DOHH2 (cell line): Measurements from ENCODE around the gene TRIB2.

Experiments used
- H3F3A ChIP-seq: fragments of 200-600 bp; sonication (generic), shearing (Covaris generic); 2 replicates; pipeline ENCODE4 v1.6.0; 2016; ENCODE audit warnings: antibody characterized with exemption, mild to moderate bottlenecking; ENCODE audit not compliant: control insufficient read depth, insufficient read depth
- H3K27ac ChIP-seq: fragments of 200-600 bp; sonication (generic); 2 replicates; pipeline ENCODE4 v1.5.1; 2014; ENCODE audit warnings: low read depth, mild to moderate bottlenecking, low read length, moderate library complexity
- H3K27me3 ChIP-seq: fragments of 200-600 bp; sonication (generic); 2 replicates; pipeline ENCODE4 v1.6.1; 2014; ENCODE audit warnings: mild to moderate bottlenecking, low read length, mixed read lengths; ENCODE audit not compliant: control insufficient read depth
- H3K36me3 ChIP-seq: fragments of 200-600 bp; sonication (generic); 2 replicates; pipeline ENCODE4 v1.6.1; 2014; ENCODE audit warnings: mild to moderate bottlenecking, low read length, moderate library complexity, mixed read lengths; ENCODE audit not compliant: control insufficient read depth
- H3K4me1 ChIP-seq: fragments of 200-600 bp; sonication (generic); 2 replicates; pipeline ENCODE4 v1.6.1; 2014; ENCODE audit warnings: mild to moderate bottlenecking, low read length, mixed read lengths; ENCODE audit not compliant: control insufficient read depth
- H3K4me2 ChIP-seq: fragments of 200-600 bp; sonication (generic); 2 replicates; pipeline ENCODE4 v1.6.0; 2014; ENCODE audit warnings: mild to moderate bottlenecking, low read length, moderate library complexity
- H3K4me3 ChIP-seq: fragments of 200-600 bp; sonication (generic); 2 replicates; pipeline ENCODE4 v1.5.1; 2014; ENCODE audit warnings: mild to moderate bottlenecking, low read length, mixed read lengths
- H3K79me2 ChIP-seq: fragments of 200-600 bp; sonication (generic); 2 replicates; pipeline ENCODE4 v1.6.1; 2014; ENCODE audit warnings: mild to moderate bottlenecking, low read length, mixed read lengths; ENCODE audit not compliant: control insufficient read depth
- H3K9me2 ChIP-seq: fragments of 200-600 bp; sonication (generic); replicated peaks from 2 replicates; pipeline ENCODE4 v1.6.1; 2014; ENCODE audit warnings: mild to moderate bottlenecking, low read length, mixed read lengths; ENCODE audit not compliant: control insufficient read depth
- H3K9me3 ChIP-seq: fragments of 200-600 bp; sonication (generic); 2 replicates; pipeline ENCODE4 v1.6.1; 2014; ENCODE audit warnings: antibody characterized with exemption, low read length, mixed read lengths; ENCODE audit not compliant: control insufficient read depth, insufficient read depth
- H4K20me1 ChIP-seq: fragments of 200-600 bp; sonication (generic); 2 replicates; pipeline ENCODE4 v1.6.0; 2014; ENCODE audit warnings: low read depth, mild to moderate bottlenecking, antibody characterized with exemption, low read length, moderate library complexity; ENCODE audit not compliant: control insufficient read depth, insufficient read depth
- CTCF ChIP-seq: fragments of 200-600 bp; sonication (generic); IDR thresholded peaks from one replicate; pipeline ENCODE4 v1.5.1; 2014; ENCODE audit warnings: antibody characterized with exemption, mild to moderate bottlenecking, low read depth, low read length; ENCODE audit not compliant: poor library complexity, severe bottlenecking
- EZH2phosphoT487 ChIP-seq: fragments of 200-600 bp; sonication (generic); IDR thresholded peaks from 2 replicates; pipeline ENCODE4 v1.6.1; 2017; ENCODE audit warnings: borderline replicate concordance, mild to moderate bottlenecking, antibody characterized with exemption, low read length, moderate library complexity, mixed read lengths

The TRIB2 gene

GRCh38 chr2:12694990-12695774 is 21.6 kb upstream of the TRIB2 start:
- Histone ChIP-seq H3K4me2 (no peak overlapping the region), H3K9me3 (no peaks in the 10 kb centered on the region), H3K36me3 (no peaks in the 10 kb centered on the region), H3K9me2 (no peaks in the 10 kb centered on the region), H3F3A (no peaks in the 10 kb centered on the region), H3K27ac (no peak overlapping the region), H3K79me2 (no peaks in the 10 kb centered on the region), H4K20me1 (no peaks in the 10 kb centered on the region), H3K4me1 (no peaks in the 10 kb centered on the region), H3K4me3 (no peak overlapping the region), H3K27me3 (no peaks in the 10 kb centered on the region)
- no peak for TF ChIP-seq CTCF
- TF ChIP-seq EZH2phosphoT487, result no peak

GRCh38 chr2:12697617-12698016 is 19.1 kb upstream of the TRIB2 start:
- Histone ChIP-seq H3K4me2 (no peak overlapping the region), H4K20me1 (no peaks in the 10 kb centered on the region)

GRCh38 chr2:12700989-12701388 is 15.7 kb upstream of the TRIB2 start:
- H3K4me1 ChIP-seq, result no peaks in the 10 kb centered on the region
- no peak overlapping the region for H3K4me2 ChIP-seq
- no peaks in the 10 kb centered on the region for H3F3A ChIP-seq
- H3K36me3 ChIP-seq, result no peaks in the 10 kb centered on the region
- H3K9me2 ChIP-seq, result no peaks in the 10 kb centered on the region
- no peak overlapping the region for H3K4me3 ChIP-seq
- no peaks in the 10 kb centered on the region for H4K20me1 ChIP-seq
- no peak for TF ChIP-seq EZH2phosphoT487
- no peak for TF ChIP-seq CTCF
- no peaks in the 10 kb centered on the region for H3K9me3 ChIP-seq
- H3K79me2 ChIP-seq, result no peaks in the 10 kb centered on the region
- no peaks in the 10 kb centered on the region for H3K27me3 ChIP-seq
- H3K27ac ChIP-seq, result no peak overlapping the region

More at GRCh38 chr2:12697617-12698016, 19.1 kb upstream of the TRIB2 start:
- no peaks in the 10 kb centered on the region for H3K27me3 ChIP-seq
- H3K9me3 ChIP-seq, result no peaks in the 10 kb centered on the region
- no peaks in the 10 kb centered on the region for H3K4me1 ChIP-seq
- no peaks in the 10 kb centered on the region for H3K36me3 ChIP-seq
- H3K9me2 ChIP-seq, result no peaks in the 10 kb centered on the region
- TF ChIP-seq CTCF (no peak), EZH2phosphoT487 (no peak)
- no peak overlapping the region for H3K27ac ChIP-seq
- no peaks in the 10 kb centered on the region for H3K79me2 ChIP-seq
- H3F3A ChIP-seq, result no peaks in the 10 kb centered on the region
- H3K4me3 ChIP-seq, result no peak overlapping the region
